ENCODE results near the gene SYDE2. TPM values are rescaled to one million over a fixed set of nuclear protein-coding genes. Genes with fewer than 3 reads are reported as not detected.

The SYDE2 gene
- total and polyA plus RNA-seq, 9 of the 15 experiments (the other 6 are each of a cell fraction or from before 2014, with no cell fraction given), result 0.39 to 8.7 (median 4.5) TPM

- no peak for TF ChIP-seq ZNF318 (IDR thresholded peaks at IDR 0.05; ENCODE audit: borderline replicate concordance in 1 of 2, low read depth in 1 of 2)
- TF ChIP-seq CBX2 (IDR thresholded peaks at IDR 0.05; ENCODE audit: insufficient read depth, low read length, poor library complexity, severe bottlenecking), result no peak
Measured at GRCh38 chr1:85208488-85208887, 7.7 kb upstream of the SYDE2 start (continued).
